GM20000 (cell line): ENCODE measurements around the gene CCR3.

Source experiments
- DNase-seq: peaks from one replicate; pipeline ENCODE4 v3.0.0; 2012; ENCODE audit warnings: low spot score
- TF ChIP-seq, protein P1 (sequence below): IDR thresholded peaks from 2 replicates; pipeline ENCODE4 v1.5.1; 2012; ENCODE audit warnings: mild to moderate bottlenecking, control low read depth; ENCODE audit errors: extremely low read depth, missing control alignments

Gene CCR3

DNA sequence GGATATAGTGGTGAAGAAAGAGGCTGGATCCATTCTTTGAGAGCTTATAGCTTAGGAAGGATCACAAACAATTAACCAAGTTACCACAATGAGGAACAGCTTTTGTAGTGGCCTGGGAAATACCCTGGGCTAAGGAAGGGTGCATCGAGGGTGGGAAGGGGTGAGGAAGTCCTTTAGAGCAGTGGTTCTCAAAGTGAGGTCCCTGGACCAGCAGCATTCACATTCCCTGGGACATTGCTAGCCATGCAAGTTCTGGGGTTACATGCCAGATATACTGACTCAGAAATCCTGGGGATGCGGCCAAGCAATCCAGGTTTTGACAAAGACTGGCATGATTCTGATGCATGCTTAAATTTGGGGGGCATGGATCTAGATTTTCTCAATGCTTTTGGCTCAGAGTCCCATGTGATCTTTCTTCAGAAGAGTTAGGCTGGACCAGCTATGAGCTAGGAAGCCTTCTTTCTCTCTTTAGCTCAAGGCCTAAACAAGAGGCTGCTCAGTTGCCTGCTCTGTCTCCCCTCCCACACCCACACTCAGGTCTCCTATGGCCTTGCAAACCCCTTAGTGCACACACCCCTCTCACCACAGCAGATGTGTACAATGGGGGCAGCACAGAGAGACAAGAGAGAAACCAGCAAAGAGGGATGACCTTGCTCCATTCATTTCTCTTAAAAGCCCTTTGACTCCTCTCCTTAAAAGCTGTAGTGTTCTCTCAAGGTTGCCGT is 32.4 kb upstream of the CCR3 start:
- TF ChIP-seq, protein P1, sequence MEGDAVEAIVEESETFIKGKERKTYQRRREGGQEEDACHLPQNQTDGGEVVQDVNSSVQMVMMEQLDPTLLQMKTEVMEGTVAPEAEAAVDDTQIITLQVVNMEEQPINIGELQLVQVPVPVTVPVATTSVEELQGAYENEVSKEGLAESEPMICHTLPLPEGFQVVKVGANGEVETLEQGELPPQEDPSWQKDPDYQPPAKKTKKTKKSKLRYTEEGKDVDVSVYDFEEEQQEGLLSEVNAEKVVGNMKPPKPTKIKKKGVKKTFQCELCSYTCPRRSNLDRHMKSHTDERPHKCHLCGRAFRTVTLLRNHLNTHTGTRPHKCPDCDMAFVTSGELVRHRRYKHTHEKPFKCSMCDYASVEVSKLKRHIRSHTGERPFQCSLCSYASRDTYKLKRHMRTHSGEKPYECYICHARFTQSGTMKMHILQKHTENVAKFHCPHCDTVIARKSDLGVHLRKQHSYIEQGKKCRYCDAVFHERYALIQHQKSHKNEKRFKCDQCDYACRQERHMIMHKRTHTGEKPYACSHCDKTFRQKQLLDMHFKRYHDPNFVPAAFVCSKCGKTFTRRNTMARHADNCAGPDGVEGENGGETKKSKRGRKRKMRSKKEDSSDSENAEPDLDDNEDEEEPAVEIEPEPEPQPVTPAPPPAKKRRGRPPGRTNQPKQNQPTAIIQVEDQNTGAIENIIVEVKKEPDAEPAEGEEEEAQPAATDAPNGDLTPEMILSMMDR = no peak
- DNase-seq = no peak

DNA sequence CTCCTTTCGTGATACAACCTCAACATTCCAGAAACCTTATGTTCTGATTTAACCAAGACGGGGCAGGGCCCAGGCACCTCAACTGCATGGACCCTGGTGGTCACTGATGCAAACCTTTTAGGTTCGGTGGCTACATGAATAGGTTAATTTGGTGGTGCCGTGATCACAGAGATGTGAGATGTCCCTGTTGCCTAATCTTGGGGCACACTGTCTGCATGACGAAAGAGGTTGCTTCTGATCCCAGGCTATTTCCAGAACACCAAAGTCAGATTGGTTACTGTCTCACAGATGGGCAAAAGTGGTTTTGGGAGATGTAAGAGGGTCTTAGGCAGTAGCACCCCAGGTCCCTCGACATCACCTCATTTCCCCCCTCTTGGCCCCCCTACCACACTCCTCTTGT is 30.2 kb upstream of the CCR3 start:
- TF ChIP-seq, protein P1 = no peak
- no peak for DNase-seq

DNA sequence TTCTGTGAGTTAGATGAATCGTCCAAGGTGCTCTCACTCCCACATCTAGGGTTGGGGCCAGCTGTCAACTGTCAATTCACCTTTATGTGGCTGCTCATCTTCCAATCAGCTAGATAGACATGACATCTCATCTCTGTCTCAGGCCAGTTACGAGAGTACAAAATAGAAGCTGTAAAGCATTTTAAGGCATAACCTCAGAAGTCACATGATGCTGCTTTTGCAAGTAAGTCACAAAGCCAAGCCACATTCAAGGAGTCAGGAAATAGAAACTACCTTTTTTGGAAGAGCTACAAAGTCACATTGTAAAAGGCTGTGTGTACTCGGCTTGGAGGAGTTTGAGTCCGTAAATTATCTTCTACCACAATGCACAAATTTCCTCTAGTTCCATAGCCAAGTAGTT is 29.1 kb upstream of the CCR3 start:
- TF ChIP-seq, protein P1 = no peak
- no peak for DNase-seq

DNA sequence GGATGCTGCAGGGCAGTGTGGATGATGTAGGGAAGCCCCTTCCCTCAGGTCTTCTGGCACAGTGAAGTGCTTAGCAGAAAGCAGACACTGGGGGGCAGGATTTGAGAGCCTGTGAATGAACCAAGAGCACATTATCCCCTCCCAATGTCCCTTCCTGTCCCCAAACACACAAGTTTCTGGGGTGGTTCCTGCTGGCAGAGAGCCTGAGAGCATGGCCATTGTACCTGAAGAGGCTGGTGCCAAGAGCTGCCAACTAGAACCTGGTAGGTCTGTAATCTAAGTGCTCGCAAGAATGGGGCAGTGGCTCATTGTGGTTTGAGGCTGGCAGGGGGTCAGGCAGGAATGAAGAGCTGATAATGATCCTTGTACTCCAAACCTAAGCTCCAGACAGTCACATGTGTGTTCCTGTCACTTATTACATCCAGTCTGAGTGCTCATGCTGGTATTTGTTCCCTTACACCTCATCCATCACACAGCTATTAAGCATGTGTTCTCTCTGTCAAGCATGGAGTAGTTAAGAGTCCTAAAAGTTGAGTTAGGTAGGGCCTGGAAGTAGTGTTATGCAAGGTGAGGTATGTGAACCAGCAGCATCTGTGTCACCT is 27.4 kb upstream of the CCR3 start:
- TF ChIP-seq, protein P1 = peak; percentile 52
- DNase-seq = peak; percentile 44

DNA sequence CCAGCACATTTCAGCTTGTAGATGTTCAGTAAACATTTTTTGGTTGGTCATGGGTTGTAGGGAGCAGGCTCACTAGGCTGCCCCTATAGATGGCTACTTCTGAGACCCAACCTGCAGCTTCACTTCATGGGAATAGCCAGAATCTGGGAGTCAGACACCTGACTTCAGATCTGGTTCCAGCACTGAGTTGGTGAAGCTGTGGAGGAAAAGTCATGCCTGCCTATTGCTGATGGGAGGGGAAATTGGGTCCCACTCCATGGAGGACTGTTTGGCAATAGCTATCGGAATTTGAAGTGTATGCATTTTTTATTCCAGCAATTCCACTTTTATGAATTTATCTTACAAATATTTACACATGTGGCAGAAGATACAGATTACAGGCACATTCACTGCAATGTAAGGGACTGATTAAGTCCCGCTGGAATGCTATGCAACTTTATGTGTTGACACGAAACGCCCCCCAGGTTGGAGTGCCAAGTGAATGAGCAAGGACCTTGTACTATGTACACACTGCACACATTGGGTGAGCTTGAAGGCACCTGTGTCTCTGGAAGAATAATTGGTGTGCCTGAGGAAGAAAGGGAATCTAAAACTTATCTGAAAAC is 26.3 kb upstream of the CCR3 start:
- no peak for DNase-seq
- TF ChIP-seq, protein P1 = no peak

DNA sequence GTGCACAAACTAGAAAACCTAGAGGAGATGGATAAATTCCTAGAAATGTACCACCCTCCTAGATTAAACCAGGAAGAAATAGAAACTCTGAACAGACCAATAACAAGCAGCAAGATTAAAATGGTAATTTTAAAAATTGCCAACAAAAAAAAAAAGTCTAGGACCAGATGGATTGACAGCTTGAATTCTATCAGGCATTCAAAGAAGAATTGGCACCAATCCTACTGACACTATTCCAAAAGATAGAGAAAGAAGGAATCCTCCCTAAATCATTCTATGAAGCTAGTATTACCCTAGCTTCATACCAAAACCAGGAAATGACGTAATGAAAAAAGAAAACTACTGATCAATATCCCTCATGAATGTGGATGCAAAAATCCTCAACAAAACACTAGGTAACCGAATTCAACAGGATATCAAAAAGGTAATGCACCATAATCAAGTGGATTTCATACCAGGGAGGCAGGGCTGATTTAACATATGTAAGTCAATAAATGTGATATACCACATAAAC is 24.0 kb upstream of the CCR3 start:
- TF ChIP-seq, protein P1 = no peak
- DNase-seq = no peak

DNA sequence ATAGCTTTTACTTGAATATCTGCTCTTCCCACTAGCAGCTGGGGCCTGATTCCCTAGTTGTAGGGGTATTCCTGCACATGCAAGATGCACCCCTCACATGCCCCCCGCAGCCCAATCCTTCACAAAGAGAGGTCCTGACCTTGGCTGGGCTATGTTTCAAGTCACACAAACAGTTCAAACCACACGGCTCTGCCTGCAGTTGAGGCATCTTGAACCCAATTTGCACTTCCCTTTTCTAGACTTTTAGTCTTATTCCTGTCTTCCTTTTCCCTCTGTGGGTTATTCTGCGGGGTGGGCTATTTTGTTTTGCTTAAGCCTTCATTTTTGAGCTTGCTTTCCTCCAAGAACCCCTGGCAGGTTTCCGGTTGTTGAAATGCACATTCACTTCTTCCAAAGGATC is 20.9 kb upstream of the CCR3 start:
- TF ChIP-seq, protein P1 = no peak
- no peak for DNase-seq
